UCSD-AML1 (cell line): ENCODE results near the gene QRSL1.
"Not testable (repeated sequence)": the region's sequence is repeated elsewhere in the genome, so short reads cannot be mapped to it uniquely, and the experiment has no call there.

ENCODE experiments used
- DNase-seq: peaks from one replicate; lab custom pipeline; 2025; ENCODE audit not compliant: unreplicated experiment; lab: John Stamatoyannopoulos, UW

Gene QRSL1

GRCh38 chr6:106674541-106675229, 45.3 kb downstream of the QRSL1 start:
- DNase-seq, result no peak

GRCh38 chr6:106677282-106677681, 47.9 kb downstream of the QRSL1 start:
- DNase-seq, result no peak

DNA sequence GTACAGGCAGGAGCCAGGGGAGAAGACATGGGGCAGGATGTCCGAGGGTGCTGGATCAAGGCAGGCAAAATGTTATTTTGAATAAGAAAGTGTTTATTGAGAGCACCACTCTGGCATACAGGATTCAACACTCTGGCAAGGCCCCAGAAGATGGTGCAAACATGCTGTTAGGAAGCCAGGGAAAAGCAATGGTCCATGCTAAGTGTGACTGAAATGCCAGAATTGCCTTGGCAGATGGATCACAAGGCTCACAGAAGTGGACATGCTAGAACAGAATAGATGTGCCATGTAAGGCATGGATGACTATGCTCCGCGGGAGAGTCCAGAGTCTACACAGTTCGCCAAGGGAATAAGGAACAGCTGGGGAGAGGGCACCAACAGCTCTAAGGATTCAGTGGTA, 54.6 kb downstream of the QRSL1 start:
- no peak for DNase-seq

- DNase-seq, result no peak
Observed at GRCh38 chr6:106685833-106686232, 56.5 kb downstream of the QRSL1 start.

DNA sequence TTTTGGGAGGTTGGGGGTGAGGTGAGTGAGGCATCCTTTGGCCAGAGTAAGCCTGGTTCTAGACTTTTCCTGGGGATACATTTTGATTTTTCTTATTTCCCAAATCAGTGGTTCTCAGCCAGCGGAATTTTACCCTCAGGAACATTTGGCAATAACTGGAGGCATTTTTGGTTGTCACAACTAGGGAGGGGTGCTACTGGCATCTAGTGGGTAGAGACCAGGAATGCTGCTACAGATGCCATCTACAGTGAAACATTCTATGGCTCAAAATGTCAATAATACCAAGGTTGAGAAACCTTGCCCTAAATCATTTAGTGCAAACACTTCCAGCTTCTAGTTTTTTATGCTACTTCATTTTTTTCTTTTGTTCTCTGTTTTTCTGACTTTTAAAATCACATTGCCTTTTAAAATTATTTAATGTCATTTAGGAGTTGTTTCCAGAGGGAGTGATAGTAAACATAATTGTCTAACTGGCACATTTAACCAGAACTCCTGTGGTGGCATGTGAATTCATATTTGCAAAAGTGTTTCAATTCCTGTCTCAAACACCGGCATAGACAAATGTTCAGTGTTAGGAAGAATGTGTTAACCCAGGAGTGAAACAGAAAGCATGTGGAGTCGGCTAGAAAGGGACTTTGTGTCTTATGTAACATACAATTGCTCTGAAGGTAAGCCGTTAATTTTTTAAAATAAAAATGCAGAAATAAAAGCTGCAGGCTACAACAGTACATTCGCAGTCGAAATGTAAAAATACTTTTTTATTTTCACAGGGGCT, 59.0 kb downstream of the QRSL1 start:
- no peak for DNase-seq

GRCh38 chr6:106692112-106692818, 62.9 kb downstream of the QRSL1 start:
- DNase-seq, result no peak

GRCh38 chr6:106692819-106693208, 63.4 kb downstream of the QRSL1 start:
- no peak for DNase-seq

GRCh38 chr6:106693418-106693817, 64.0 kb downstream of the QRSL1 start:
- DNase-seq, result no peak

GRCh38 chr6:106694343-106694742, 65.0 kb downstream of the QRSL1 start:
- DNase-seq, result no peak

DNA sequence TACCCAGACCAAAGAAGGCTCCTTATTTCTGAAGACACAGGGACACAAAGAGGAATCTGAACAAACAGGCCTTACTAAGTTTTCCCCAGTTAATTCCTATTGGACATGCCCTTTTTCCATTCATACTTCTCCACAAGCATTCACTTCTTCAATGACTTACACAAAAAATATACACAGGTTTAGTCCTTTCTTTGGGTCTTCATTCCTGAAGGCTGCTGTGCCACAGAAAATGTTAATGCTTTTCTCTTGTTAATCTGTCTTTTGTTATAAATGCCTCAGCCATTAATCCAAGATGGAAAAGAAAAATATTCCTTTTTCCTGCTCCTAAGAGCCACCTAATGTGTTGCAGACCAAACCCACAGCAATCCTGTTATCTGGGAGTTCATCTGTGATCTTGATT, 71.2 kb downstream of the QRSL1 start:
- no peak for DNase-seq

DNA sequence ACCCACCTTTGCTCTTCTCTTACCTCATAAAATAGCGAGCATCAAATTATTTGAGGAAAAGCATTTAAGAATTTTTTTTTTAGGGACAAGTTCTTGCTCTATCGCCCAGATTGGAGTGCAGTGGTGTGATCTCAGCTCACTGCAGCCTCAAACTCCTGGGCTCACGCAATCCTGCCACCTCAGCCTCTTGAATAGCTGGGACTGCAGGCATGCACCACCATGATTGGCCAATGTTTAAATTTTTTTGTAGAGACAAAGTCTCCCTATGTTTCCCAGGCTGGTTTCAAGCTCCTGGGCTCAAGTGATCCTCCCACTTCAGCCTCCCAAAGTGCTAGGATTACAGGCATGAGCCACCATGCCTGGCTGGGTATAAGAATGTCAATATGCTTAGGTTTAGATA, 71.8 kb downstream of the QRSL1 start:
- not testable (repeated sequence) for DNase-seq

DNA sequence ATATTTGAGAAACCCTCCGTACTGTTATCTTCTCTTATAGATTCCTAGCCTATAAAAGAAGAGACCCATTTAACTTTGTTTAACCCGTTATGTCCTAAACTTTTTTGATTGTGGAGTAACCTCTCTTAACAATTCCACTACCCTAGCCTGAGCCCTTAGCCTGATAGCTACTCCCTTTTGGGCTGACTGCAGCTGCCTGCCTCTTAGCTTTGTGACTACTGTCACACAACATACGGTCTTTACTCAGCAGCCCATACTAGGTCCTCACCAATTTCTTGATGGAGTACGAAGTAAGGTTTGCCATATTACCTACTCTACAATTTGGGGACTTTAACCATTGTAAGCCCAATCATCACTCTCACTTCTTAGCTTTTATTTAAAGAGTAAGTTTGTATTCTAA, 72.7 kb downstream of the QRSL1 start:
- no peak for DNase-seq

DNA sequence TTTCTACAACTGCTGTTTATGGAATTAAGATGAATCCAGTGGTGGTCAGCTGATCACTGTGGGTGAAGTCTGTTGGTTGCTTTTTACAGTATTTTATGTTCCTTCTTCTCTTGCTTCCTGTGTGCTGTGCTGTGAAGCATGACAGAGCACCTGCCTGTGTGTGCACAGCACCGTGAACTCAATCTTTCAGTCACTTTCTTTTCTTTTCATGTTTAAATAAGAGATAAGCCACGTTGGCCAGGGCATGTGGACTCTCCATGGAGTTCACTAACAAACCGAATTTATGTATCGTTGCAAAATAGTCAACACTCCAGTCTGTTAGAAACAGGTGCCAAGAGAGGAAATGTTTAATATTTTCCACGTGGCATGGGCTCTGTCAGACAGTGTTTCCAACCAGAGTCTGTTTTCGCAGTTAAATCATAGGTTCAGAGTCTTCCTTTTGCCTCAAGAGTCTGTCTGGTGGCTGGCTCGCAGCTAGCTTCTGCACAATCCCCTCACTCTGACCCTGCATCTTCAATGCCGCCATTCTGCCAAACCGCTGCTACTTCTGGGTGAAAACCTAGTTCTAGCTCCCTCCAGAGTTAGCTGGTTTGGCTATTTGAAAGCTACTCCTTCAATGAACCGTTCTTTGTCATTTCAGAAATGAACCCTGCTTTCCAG, 73.2 kb downstream of the QRSL1 start:
- no peak for DNase-seq

- DNase-seq, result no peak
Observed at GRCh38 chr6:106704327-106704726, 74.9 kb downstream of the QRSL1 start.

- DNase-seq, result no peak
Observed at GRCh38 chr6:106705156-106705555, 75.8 kb downstream of the QRSL1 start.

- no peak for DNase-seq
Observed at GRCh38 chr6:106710580-106710979, 81.2 kb downstream of the QRSL1 start.

- DNase-seq, result no peak
Observed at GRCh38 chr6:106714281-106714680, 84.9 kb downstream of the QRSL1 start.

DNA sequence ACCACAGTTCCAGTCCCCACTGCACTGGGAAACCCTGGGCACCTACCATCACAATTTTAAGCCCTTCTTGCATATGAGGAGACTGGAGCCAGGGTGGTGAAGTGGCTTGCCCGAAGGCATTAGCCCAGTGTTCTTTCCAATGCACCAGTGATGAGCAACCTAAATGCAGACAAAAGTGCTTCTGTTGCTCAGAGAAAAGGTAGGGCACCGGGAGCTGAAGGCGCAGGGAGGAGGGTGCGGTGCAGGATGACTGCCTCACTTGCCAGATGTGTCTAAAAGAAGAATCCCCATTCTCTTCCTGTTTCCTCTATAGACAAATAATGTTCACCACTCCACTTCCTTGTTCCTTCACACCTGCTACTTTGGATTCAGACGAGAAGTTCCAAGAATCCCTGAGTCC, 86.5 kb downstream of the QRSL1 start:
- no peak for DNase-seq

- DNase-seq, result no peak
Observed at GRCh38 chr6:106716966-106717365, 87.6 kb downstream of the QRSL1 start.
